ENCODE measurements around the gene ARVCF. TPM values are rescaled to one million over a fixed set of nuclear protein-coding genes. Genes with fewer than 3 reads are reported as not detected.

Gene ARVCF
- total RNA-seq, 1 experiment from 2014 or later = 11.1 TPM

GRCh38 chr22:19992481-19992911, 24.1 kb downstream of the ARVCF start:
- ChIA-PET CTCF (no interaction called here), POLR2A (ENCODE audit: low non-redundant PET) (no interaction called here)
- intact Hi-C loops (cut with micrococcal nuclease; ENCODE audit: unreplicated experiment) = no loop called here
- H3K9me3 ChIP-seq (ENCODE audit: low read depth, low read length, poor library complexity, severe bottlenecking) = no peaks in the 10 kb centered on the region
- H3K27me3 ChIP-seq (replicated peaks; ENCODE audit: insufficient read depth, low read depth, low read length, poor library complexity) = no peaks in the 10 kb centered on the region
- no peak overlapping the region for H3K27ac ChIP-seq (ENCODE audit: low read depth, low read length, poor library complexity, severe bottlenecking)
- no TSS peak for BruUV-seq (replicated peaks)
- no peak overlapping the region for H3K4me3 ChIP-seq (ENCODE audit: low read depth, low read length, poor library complexity, severe bottlenecking)
- no peak for DNase-seq (ENCODE audit: low spot score)
- no peaks in the 10 kb centered on the region for H3K36me3 ChIP-seq (ENCODE audit: insufficient read depth, low read length, poor library complexity, severe bottlenecking)
- TF ChIP-seq CTCF (conservative IDR thresholded peaks at IDR 0.05; ENCODE audit: low read depth, low read length) (no peak), EZH2 (IDR thresholded peaks at IDR 0.05; ENCODE audit: borderline replicate concordance, low read depth, low read length, poor library complexity, severe bottlenecking) (no peak)
- H3K4me1 ChIP-seq (ENCODE audit: insufficient read depth, low read length, poor library complexity, severe bottlenecking) = peaks cover 7% of the 10 kb centered on the region

- ChIA-PET CTCF (no interaction called here), POLR2A (ENCODE audit: low non-redundant PET) (interaction anchor here (0.6 kb wide), 1 partner anchor 42 kb away, joined by 4 read pairs; no protein-coding TSS in a partner anchor)
- no TSS peak for BruUV-seq (replicated peaks)
These were observed 24.8 kb downstream of the ARVCF start for GRCh38 chr22:19991645-19992451.

GRCh38 chr22:19991395-19991644, 25.3 kb downstream of the ARVCF start:
- Histone ChIP-seq H3K9me3 (ENCODE audit: low read depth, low read length, poor library complexity, severe bottlenecking) (no peaks in the 10 kb centered on the region), H3K27me3 (replicated peaks; ENCODE audit: insufficient read depth, low read depth, low read length, poor library complexity) (no peaks in the 10 kb centered on the region), H3K4me3 (ENCODE audit: low read depth, low read length, poor library complexity, severe bottlenecking) (no peak overlapping the region), H3K27ac (ENCODE audit: low read depth, low read length, poor library complexity, severe bottlenecking) (no peak overlapping the region), H3K36me3 (ENCODE audit: insufficient read depth, low read length, poor library complexity, severe bottlenecking) (no peaks in the 10 kb centered on the region), H3K4me1 (ENCODE audit: insufficient read depth, low read length, poor library complexity, severe bottlenecking) (peaks cover 7% of the 10 kb centered on the region)
- BruUV-seq (replicated peaks) = no TSS peak
- POLR2A ChIA-PET (ENCODE audit: low non-redundant PET) = interaction anchor here (0.6 kb wide), 1 partner anchor 42 kb away, joined by 4 read pairs; no protein-coding TSS in a partner anchor
- TF ChIP-seq EZH2 (IDR thresholded peaks at IDR 0.05; ENCODE audit: borderline replicate concordance, low read depth, low read length, poor library complexity, severe bottlenecking) (no peak), CTCF (conservative IDR thresholded peaks at IDR 0.05; ENCODE audit: low read depth, low read length) (no peak)
- CTCF ChIA-PET = no interaction called here
- no peak for DNase-seq (ENCODE audit: low spot score)
- intact Hi-C loops (cut with micrococcal nuclease; ENCODE audit: unreplicated experiment) = no loop called here

More at GRCh38 chr22:19991645-19992451, 24.8 kb downstream of the ARVCF start:
- Histone ChIP-seq H3K9me3 (ENCODE audit: low read depth, low read length, poor library complexity, severe bottlenecking) (no peaks in the 10 kb centered on the region), H3K27me3 (replicated peaks; ENCODE audit: insufficient read depth, low read depth, low read length, poor library complexity) (no peaks in the 10 kb centered on the region), H3K4me1 (ENCODE audit: insufficient read depth, low read length, poor library complexity, severe bottlenecking) (peaks cover 7% of the 10 kb centered on the region), H3K36me3 (ENCODE audit: insufficient read depth, low read length, poor library complexity, severe bottlenecking) (no peaks in the 10 kb centered on the region), H3K27ac (ENCODE audit: low read depth, low read length, poor library complexity, severe bottlenecking) (no peak overlapping the region), H3K4me3 (ENCODE audit: low read depth, low read length, poor library complexity, severe bottlenecking) (no peak overlapping the region)
- no peak for DNase-seq (ENCODE audit: low spot score)
- intact Hi-C loops (cut with micrococcal nuclease; ENCODE audit: unreplicated experiment) = no loop called here
- no peak for TF ChIP-seq EZH2 (IDR thresholded peaks at IDR 0.05; ENCODE audit: borderline replicate concordance, low read depth, low read length, poor library complexity, severe bottlenecking)
- TF ChIP-seq CTCF (conservative IDR thresholded peaks at IDR 0.05; ENCODE audit: low read depth, low read length) = no peak
